ENCODE measurements around the gene NCL. TPM values are rescaled to one million over a fixed set of nuclear protein-coding genes. Genes with fewer than 3 reads are reported as not detected.
A peak's percentile ranks its signal among the peaks of the same experiment; 100 is the strongest.

NCL gene
- total RNA-seq, 1 donor = 92.6 TPM

DNA sequence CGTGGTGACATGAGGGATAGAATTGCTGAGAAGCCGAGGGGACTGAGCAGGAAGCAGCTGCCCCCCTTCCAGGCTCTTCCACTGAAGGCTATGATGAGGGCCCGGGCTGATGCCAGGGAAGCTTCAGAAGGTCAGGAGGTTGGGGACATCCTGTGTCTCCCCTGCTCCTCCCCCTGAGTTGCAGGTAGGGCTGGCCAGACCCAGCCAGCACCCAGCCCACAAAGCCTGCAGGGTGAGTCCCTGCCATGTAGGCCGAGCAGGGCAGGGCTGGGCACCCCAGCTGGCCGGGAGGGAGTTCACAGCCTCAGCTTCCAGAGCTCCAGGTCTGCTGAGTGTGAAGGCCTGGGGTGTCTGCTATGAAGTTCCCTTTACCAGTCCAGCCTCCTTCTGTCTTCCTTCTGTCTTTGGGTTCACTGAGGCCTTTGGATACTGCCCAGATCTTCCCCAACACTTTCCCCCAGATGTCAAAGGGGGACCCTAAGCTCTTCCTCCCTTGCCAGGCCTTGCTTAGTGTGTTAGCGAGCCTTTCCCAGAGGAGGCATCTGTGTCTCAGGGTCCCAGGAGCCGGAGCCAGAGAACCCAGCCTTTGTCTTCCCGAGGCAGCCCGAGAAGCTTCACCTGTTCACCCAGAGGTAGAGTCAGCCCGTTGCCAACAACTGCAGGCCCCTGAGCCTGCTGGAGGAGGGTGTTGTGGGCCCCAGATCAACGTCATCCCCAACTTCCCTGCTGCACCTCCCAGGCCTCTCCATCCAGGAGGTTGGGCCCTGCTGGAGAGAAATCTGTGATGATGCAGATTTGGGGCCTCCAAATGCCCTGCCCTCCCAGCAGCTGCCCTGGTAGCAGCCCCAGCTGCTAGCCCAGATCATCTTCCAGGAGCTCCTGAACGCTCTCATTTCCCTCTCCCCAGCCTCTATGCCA, 3.6 kb upstream of the NCL start:
- TF ChIP-seq, protein P1, sequence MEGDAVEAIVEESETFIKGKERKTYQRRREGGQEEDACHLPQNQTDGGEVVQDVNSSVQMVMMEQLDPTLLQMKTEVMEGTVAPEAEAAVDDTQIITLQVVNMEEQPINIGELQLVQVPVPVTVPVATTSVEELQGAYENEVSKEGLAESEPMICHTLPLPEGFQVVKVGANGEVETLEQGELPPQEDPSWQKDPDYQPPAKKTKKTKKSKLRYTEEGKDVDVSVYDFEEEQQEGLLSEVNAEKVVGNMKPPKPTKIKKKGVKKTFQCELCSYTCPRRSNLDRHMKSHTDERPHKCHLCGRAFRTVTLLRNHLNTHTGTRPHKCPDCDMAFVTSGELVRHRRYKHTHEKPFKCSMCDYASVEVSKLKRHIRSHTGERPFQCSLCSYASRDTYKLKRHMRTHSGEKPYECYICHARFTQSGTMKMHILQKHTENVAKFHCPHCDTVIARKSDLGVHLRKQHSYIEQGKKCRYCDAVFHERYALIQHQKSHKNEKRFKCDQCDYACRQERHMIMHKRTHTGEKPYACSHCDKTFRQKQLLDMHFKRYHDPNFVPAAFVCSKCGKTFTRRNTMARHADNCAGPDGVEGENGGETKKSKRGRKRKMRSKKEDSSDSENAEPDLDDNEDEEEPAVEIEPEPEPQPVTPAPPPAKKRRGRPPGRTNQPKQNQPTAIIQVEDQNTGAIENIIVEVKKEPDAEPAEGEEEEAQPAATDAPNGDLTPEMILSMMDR (IDR thresholded peaks at IDR 0.05; ENCODE audit: extremely low read depth, low read depth, low read length) = no peak
- Histone ChIP-seq H3K79me2 (ENCODE audit: insufficient read depth, low read length) (peaks cover 16% of the 10 kb centered on the region), H3K9me3 (ENCODE audit: low read depth, low read length) (no peaks in the 10 kb centered on the region), H2AFZ (ENCODE audit: low read length) (no peak overlapping the region), H3K27me3 (ENCODE audit: insufficient read depth, low read length) (no peaks in the 10 kb centered on the region), H3K4me1 (ENCODE audit: insufficient read depth, low read length) (peaks cover 14% of the 10 kb centered on the region), H3K27ac (ENCODE audit: low read depth, low read length) (no peak overlapping the region), H3K36me3 (ENCODE audit: insufficient read depth, low read length) (peaks cover 5% of the 10 kb centered on the region), H3K4me2 (ENCODE audit: insufficient read depth, low read length) (no peak overlapping the region), H3K4me3 (ENCODE audit: insufficient read depth, low read length) (no peak overlapping the region), H4K20me1 (ENCODE audit: insufficient read depth, low read length) (peaks cover 13% of the 10 kb centered on the region)
- DNase-seq (ENCODE audit: insufficient read length, low spot score, missing footprints) = peak; percentile 73

GRCh38 chr2:231467016-231467545, 2.8 kb upstream of the NCL start:
- Histone ChIP-seq H3K27me3 (ENCODE audit: insufficient read depth, low read length) (no peaks in the 10 kb centered on the region), H3K79me2 (ENCODE audit: insufficient read depth, low read length) (peaks cover 24% of the 10 kb centered on the region), H2AFZ (ENCODE audit: low read length) (no peak overlapping the region), H4K20me1 (ENCODE audit: insufficient read depth, low read length) (peaks cover 21% of the 10 kb centered on the region), H3K27ac (ENCODE audit: low read depth, low read length) (no peak overlapping the region), H3K4me3 (ENCODE audit: insufficient read depth, low read length) (no peak overlapping the region), H3K4me1 (ENCODE audit: insufficient read depth, low read length) (peaks cover 22% of the 10 kb centered on the region), H3K9me3 (ENCODE audit: low read depth, low read length) (no peaks in the 10 kb centered on the region), H3K36me3 (ENCODE audit: insufficient read depth, low read length) (peaks cover 13% of the 10 kb centered on the region), H3K4me2 (ENCODE audit: insufficient read depth, low read length) (no peak overlapping the region)
- no peak for DNase-seq (ENCODE audit: insufficient read length, low spot score, missing footprints)
- TF ChIP-seq, protein P1 (IDR thresholded peaks at IDR 0.05; ENCODE audit: extremely low read depth, low read depth, low read length) = no peak

DNA sequence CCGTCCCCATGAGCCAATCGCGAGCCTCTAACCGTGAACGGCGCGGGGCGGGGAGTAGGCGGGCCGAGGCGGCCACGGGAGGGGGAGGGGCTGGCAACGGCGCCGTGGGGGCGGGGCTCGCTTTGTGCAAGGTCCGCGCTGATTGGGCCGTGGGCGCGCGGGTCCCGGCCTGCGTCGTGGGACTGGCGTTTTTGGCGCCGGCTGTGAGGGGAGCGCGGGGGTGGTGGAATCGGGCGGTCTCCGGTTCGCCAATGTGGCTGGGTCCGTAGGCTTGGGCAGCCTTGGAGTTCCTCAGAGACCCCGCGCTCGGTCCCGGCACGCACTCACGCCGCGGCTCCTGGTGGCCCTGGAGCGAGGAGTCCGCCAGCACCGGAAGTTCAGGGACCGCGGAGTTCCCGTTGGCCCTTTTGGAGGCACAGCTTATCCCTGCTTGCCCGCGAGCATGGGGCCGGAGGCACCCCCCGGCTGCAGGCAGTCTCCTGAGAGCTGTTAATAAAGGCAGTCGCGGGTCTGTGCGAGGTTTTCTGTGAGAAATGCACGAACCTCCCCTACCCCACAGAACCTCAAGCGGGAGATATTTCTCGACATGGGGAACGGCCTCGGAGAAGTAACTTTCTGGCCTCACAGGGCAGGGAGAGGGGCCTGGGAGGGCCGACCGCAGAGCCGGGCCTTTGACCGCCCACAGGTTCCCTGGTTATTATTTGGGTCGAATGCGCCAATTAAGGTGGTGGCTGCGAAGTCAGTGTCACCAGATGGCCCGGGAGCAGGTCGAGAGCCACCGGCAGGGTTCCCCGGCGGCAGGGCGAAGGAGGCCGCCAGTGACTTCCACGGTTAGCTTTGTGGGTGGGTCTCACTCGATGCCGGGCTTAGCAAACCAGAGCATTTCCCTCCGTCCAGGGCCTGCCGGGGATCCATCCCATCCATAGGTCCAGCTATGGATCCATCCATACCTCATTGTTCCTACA, 574 bp upstream of the NCL start:
- Histone ChIP-seq H3K79me2 (ENCODE audit: insufficient read depth, low read length) (peaks cover 45% of the 10 kb centered on the region), H4K20me1 (ENCODE audit: insufficient read depth, low read length) (peaks cover 37% of the 10 kb centered on the region), H3K27me3 (ENCODE audit: insufficient read depth, low read length) (no peaks in the 10 kb centered on the region)

More for the DNA sequence above, 574 bp upstream of the NCL start:
- peaks cover 35% of the 10 kb centered on the region for H3K36me3 ChIP-seq (ENCODE audit: insufficient read depth, low read length)
- TF ChIP-seq, protein P1 (IDR thresholded peaks at IDR 0.05; ENCODE audit: extremely low read depth, low read depth, low read length) = no peak
- H3K4me2 ChIP-seq (ENCODE audit: insufficient read depth, low read length) = peak overlapping the region; percentile 91
- peak overlapping the region; percentile 95 for H2AFZ ChIP-seq (ENCODE audit: low read length)
- DNase-seq (ENCODE audit: insufficient read length, low spot score, missing footprints) = peak; percentile 99
- H3K27ac ChIP-seq (ENCODE audit: low read depth, low read length) = peak overlapping the region; percentile 97
- no peaks in the 10 kb centered on the region for H3K9me3 ChIP-seq (ENCODE audit: low read depth, low read length)
- peaks cover 27% of the 10 kb centered on the region for H3K4me1 ChIP-seq (ENCODE audit: insufficient read depth, low read length)
- H3K4me3 ChIP-seq (ENCODE audit: insufficient read depth, low read length) = peak overlapping the region; percentile 97
